ENCODE measurements around the gene LEO1. TPM values are rescaled to one million over a fixed set of nuclear protein-coding genes. Genes with fewer than 3 reads are reported as not detected.
A peak's percentile ranks its signal among the peaks of the same experiment; 100 is the strongest.

LEO1 gene
- total and polyA plus RNA-seq, 2 of the 13 experiments (the other 11 are each of a cell fraction or from before 2014, with no cell fraction given): 17.0 to 60.3 TPM

- TF ChIP-seq LRRFIP1 (CRISPR knock-in tag; conservative IDR thresholded peaks at IDR 0.05) (no peak), KDM6A (CRISPR knock-in tag; IDR thresholded peaks at IDR 0.05; ENCODE audit: low read depth) (peak; percentile 66), MED1 (CRISPR knock-in tag; IDR thresholded peaks at IDR 0.05) (peak; percentile 58), ZUFSP (CRISPR knock-in tag; IDR thresholded peaks at IDR 0.05; ENCODE audit: borderline replicate concordance) (no peak), ZNF512 (CRISPR knock-in tag; IDR thresholded peaks at IDR 0.05) (no peak), AGO2 (optimal IDR thresholded peaks at IDR 0.05; ENCODE audit: low read depth, low read length) (no peak), KLF12 (CRISPR knock-in tag; IDR thresholded peaks at IDR 0.05; ENCODE audit: borderline replicate concordance) (no peak), NONO (IDR thresholded peaks at IDR 0.05) (no peak), NONO (CRISPR knock-in tag; conservative IDR thresholded peaks at IDR 0.05) (0 out of 2 replicates have a peak, but pooled peaks have one; percentile 23), ZNF10 (CRISPR knock-in tag; IDR thresholded peaks at IDR 0.05; ENCODE audit: borderline replicate concordance, low read depth) (no peak), ZNF138 (CRISPR knock-in tag; IDR thresholded peaks at IDR 0.05; ENCODE audit: low read depth) (no peak), ATF2 (CRISPR knock-in tag; IDR thresholded peaks at IDR 0.05) (0 out of 2 replicates have a peak, but pooled peaks have one; percentile 18), TEAD3 (CRISPR knock-in tag; optimal IDR thresholded peaks at IDR 0.05; ENCODE audit: borderline replicate concordance) (peak; percentile 36), RARA (CRISPR knock-in tag; IDR thresholded peaks at IDR 0.05) (0 out of 2 replicates have a peak, but pooled peaks have one; percentile 35), TBX3 (IDR thresholded peaks at IDR 0.05; ENCODE audit: borderline replicate concordance) (peak; percentile 12; the same call in 1 of the 2 replicates), FOXO1 (CRISPR knock-in tag; IDR thresholded peaks at IDR 0.05) (peak; percentile 49; the same call in 1 of the 2 replicates), ZNF331 (CRISPR knock-in tag; IDR thresholded peaks at IDR 0.05) (peak; percentile 36; the same call in 1 of the 2 replicates), EP300 (IDR thresholded peaks at IDR 0.05; ENCODE audit: low read depth in 2 of 2, low read length in 2 of 2) (0 out of 4 replicates have a peak, but pooled peaks of 1 of the 2 experiments have one; percentile 21), EP300 (CRISPR knock-in tag; IDR thresholded peaks at IDR 0.05; ENCODE audit: borderline replicate concordance) (no peak), THAP11 (CRISPR knock-in tag; IDR thresholded peaks at IDR 0.05) (0 out of 2 replicates have a peak, but pooled peaks have one; percentile 49)
Measured at GRCh38 chr15:51912528-51912927, 59.0 kb downstream of the LEO1 start (continued).

All from HepG2 (cell line).